Skeletal muscle satellite cell (primary cell): ENCODE results near the gene CPNE1. TPM values are rescaled to one million over a fixed set of nuclear protein-coding genes. Genes with fewer than 3 reads are reported as not detected.
"Not testable (repeated sequence)": the region's sequence is repeated elsewhere in the genome, so short reads cannot be mapped to it uniquely, and the experiment has no call there.

Experiments
- H3K27me3 ChIP-seq: 2 replicates; pipeline ENCODE4 v1.7.0; 2013; ENCODE audit warnings: low read length; ENCODE audit not compliant: control insufficient read depth, insufficient read depth
- H3K36me3 ChIP-seq: 2 replicates; pipeline ENCODE4 v1.7.0; 2013; ENCODE audit warnings: mild to moderate bottlenecking, control low read depth, low read length; ENCODE audit not compliant: insufficient read depth
- H3K4me1 ChIP-seq: 2 replicates; pipeline ENCODE4 v1.7.0; 2013; ENCODE audit warnings: low read length; ENCODE audit not compliant: control insufficient read depth, insufficient read depth
- H3K4me2 ChIP-seq: 2 replicates; pipeline ENCODE4 v1.7.0; 2013; ENCODE audit warnings: mild to moderate bottlenecking, low read length
- H3K4me3 ChIP-seq: 2 replicates; pipeline ENCODE4 v1.7.0; 2013; ENCODE audit warnings: low read length
- H3K9ac ChIP-seq: 2 replicates; pipeline ENCODE4 v1.7.0; 2013; ENCODE audit warnings: mild to moderate bottlenecking, low read depth, low read length, moderate library complexity
- H3K9me3 ChIP-seq: replicated peaks from 2 replicates; pipeline ENCODE4 v1.7.0; 2013; ENCODE audit warnings: mild to moderate bottlenecking, control low read depth, low read length
- total RNA-seq: library from RNA; depleted of rRNA; stranded (reverse); fragments of >200 nt; gene quantifications from 2 replicates; pipeline ENCODE4 v1.2.3, GENCODE V29; 2012; rRNA removed

Gene CPNE1
- 104 and 109 TPM in 2 replicates for total RNA-seq

GRCh38 chr20:35664466-35665206 is at the start of gene CPNE1, which contains the start of gene RBM12:
Gene CPNE1 (minus strand): TSS chr20:35664900. CDS start chr20:35632923, 31,977 bp downstream.
Gene RBM12 (minus strand): TSS chr20:35664900. CDS start chr20:35655322, 9,578 bp downstream.
- peak within 1 kb of the TSS; percentile 99 for H3K4me2 ChIP-seq
- H3K4me3 ChIP-seq = peak within 1 kb of the TSS; percentile 89
- no peaks in the 10 kb centered on the region for H3K9me3 ChIP-seq
- H3K27me3 ChIP-seq = no peaks in the 10 kb centered on the region
- H3K36me3 ChIP-seq = peaks cover 10% of the 10 kb centered on the region
- peaks cover 31% of the 10 kb centered on the region for H3K4me1 ChIP-seq
- peak within 1 kb of the TSS; percentile 93 for H3K9ac ChIP-seq

- Histone ChIP-seq H3K4me1 (peaks cover 11% of the 10 kb centered on the region), H3K4me3 (no peak overlapping the region), H3K27me3 (no peaks in the 10 kb centered on the region), H3K9ac (no peak overlapping the region), H3K4me2 (no peak overlapping the region), H3K36me3 (peaks cover 95% of the 10 kb centered on the region), H3K9me3 (no peaks in the 10 kb centered on the region)
Measured at GRCh38 chr20:35714127-35714526, 49.4 kb upstream of the CPNE1 start.

GRCh38 chr20:35713120-35713519 is 48.4 kb upstream of the CPNE1 start:
- peaks cover 95% of the 10 kb centered on the region for H3K36me3 ChIP-seq
- H3K4me1 ChIP-seq, H3K9me3 ChIP-seq: not testable (repeated sequence)

GRCh38 chr20:35711588-35712209 is 47.0 kb upstream of the CPNE1 start:
- no peak overlapping the region for H3K4me3 ChIP-seq
- no peak overlapping the region for H3K9ac ChIP-seq
- no peaks in the 10 kb centered on the region for H3K27me3 ChIP-seq
- H3K9me3 ChIP-seq = no peaks in the 10 kb centered on the region
- peaks cover 94% of the 10 kb centered on the region for H3K36me3 ChIP-seq
- H3K4me2 ChIP-seq = no peak overlapping the region
- no peaks in the 10 kb centered on the region for H3K4me1 ChIP-seq

More at GRCh38 chr20:35713120-35713519, 48.4 kb upstream of the CPNE1 start:
- H3K4me2 ChIP-seq, H3K9ac ChIP-seq, H3K4me3 ChIP-seq, H3K27me3 ChIP-seq: not testable (repeated sequence)

GRCh38 chr20:35710884-35711587 is 46.3 kb upstream of the CPNE1 start:
- Histone ChIP-seq H3K9me3 (no peaks in the 10 kb centered on the region), H3K36me3 (peaks cover 93% of the 10 kb centered on the region), H3K4me2 (no peak overlapping the region), H3K4me1 (no peaks in the 10 kb centered on the region), H3K4me3 (no peak overlapping the region), H3K27me3 (no peaks in the 10 kb centered on the region), H3K9ac (no peak overlapping the region)

GRCh38 chr20:35710039-35710438 is 45.3 kb upstream of the CPNE1 start:
- Histone ChIP-seq H3K4me2 (no peak overlapping the region), H3K9me3 (no peaks in the 10 kb centered on the region), H3K9ac (no peak overlapping the region), H3K27me3 (no peaks in the 10 kb centered on the region), H3K4me3 (no peak overlapping the region), H3K4me1 (no peaks in the 10 kb centered on the region), H3K36me3 (peaks cover 93% of the 10 kb centered on the region)

GRCh38 chr20:35709259-35709658 is 44.6 kb upstream of the CPNE1 start:
- H3K9me3 ChIP-seq = no peaks in the 10 kb centered on the region
- H3K4me1 ChIP-seq = no peaks in the 10 kb centered on the region
- H3K4me2 ChIP-seq = no peak overlapping the region
- H3K9ac ChIP-seq = no peak overlapping the region
- H3K27me3 ChIP-seq = no peaks in the 10 kb centered on the region
- H3K4me3 ChIP-seq = no peak overlapping the region
- H3K36me3 ChIP-seq = peaks cover 93% of the 10 kb centered on the region

GRCh38 chr20:35708502-35708901 is 43.8 kb upstream of the CPNE1 start:
- no peaks in the 10 kb centered on the region for H3K9me3 ChIP-seq
- no peak overlapping the region for H3K4me3 ChIP-seq
- no peaks in the 10 kb centered on the region for H3K27me3 ChIP-seq
- peaks cover 93% of the 10 kb centered on the region for H3K36me3 ChIP-seq
- no peak overlapping the region for H3K9ac ChIP-seq
- no peak overlapping the region for H3K4me2 ChIP-seq
- H3K4me1 ChIP-seq = no peaks in the 10 kb centered on the region

GRCh38 chr20:35706591-35707529 is 42.2 kb upstream of the CPNE1 start:
- not testable (repeated sequence) for H3K27me3 ChIP-seq, H3K4me2 ChIP-seq, H3K4me1 ChIP-seq, H3K9me3 ChIP-seq, H3K4me3 ChIP-seq, H3K9ac ChIP-seq
- H3K36me3 ChIP-seq = peaks cover 96% of the 10 kb centered on the region

GRCh38 chr20:35705894-35706293 is 41.2 kb upstream of the CPNE1 start:
- H3K4me2 ChIP-seq, H3K27me3 ChIP-seq, H3K4me3 ChIP-seq, H3K9ac ChIP-seq, H3K9me3 ChIP-seq: not testable (repeated sequence)
- peaks cover 12% of the 10 kb centered on the region for H3K4me1 ChIP-seq
- peaks cover 95% of the 10 kb centered on the region for H3K36me3 ChIP-seq
